NB4 (cell line): ENCODE results near the gene COQ10B.

Experiments used
- DNase-seq: peaks from one replicate; pipeline ENCODE4 v3.0.0; 2010; ENCODE audit warnings: low read depth
- H3K4me3 ChIP-seq: one replicate; pipeline ENCODE4 v1.5.1; 2011; ENCODE audit warnings: mild to moderate bottlenecking, low read depth, low read length, moderate library complexity
- MYC ChIP-seq: IDR thresholded peaks from 2 replicates; pipeline ENCODE4 v1.6.1; 2011; ENCODE audit warnings: low read depth, low read length
- POLR2A ChIP-seq: IDR thresholded peaks from 2 replicates; pipeline ENCODE4 v1.6.1; 2011; ENCODE audit warnings: mild to moderate bottlenecking; ENCODE audit not compliant: insufficient read length; ENCODE audit errors: extremely low read depth
- TF ChIP-seq, protein P1 (sequence below): IDR thresholded peaks from 2 replicates; pipeline ENCODE4 v1.6.1; 2011; ENCODE audit warnings: low read depth, low read length
- TF ChIP-seq, protein P2 (sequence below): IDR thresholded peaks from one replicate; pipeline ENCODE4 v1.5.1; 2012; ENCODE audit warnings: low read depth, low read length

COQ10B gene

DNA sequence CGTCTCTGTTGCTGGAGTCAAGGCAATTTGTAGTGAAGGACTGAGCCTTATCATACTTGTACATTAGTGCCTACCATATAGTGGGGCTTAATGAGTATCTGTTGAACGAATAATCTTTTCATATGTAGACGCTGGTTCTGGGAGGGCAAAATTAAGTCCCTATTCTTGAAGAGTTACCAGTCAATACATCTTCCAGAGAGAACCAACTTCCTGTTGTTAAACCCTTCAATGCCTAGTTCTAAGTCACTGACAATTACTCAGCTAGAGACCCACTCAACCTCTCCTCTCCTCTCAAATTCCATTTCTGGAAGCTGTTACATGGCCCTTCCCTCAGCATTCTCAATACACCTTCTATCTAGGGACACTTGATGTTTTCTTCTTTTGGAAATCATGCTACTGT is 61.4 kb downstream of the COQ10B start:
- TF ChIP-seq, protein P1, sequence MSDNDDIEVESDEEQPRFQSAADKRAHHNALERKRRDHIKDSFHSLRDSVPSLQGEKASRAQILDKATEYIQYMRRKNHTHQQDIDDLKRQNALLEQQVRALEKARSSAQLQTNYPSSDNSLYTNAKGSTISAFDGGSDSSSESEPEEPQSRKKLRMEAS, result no peak
- TF ChIP-seq POLR2A (no peak), MYC (no peak)
- TF ChIP-seq, protein P2, sequence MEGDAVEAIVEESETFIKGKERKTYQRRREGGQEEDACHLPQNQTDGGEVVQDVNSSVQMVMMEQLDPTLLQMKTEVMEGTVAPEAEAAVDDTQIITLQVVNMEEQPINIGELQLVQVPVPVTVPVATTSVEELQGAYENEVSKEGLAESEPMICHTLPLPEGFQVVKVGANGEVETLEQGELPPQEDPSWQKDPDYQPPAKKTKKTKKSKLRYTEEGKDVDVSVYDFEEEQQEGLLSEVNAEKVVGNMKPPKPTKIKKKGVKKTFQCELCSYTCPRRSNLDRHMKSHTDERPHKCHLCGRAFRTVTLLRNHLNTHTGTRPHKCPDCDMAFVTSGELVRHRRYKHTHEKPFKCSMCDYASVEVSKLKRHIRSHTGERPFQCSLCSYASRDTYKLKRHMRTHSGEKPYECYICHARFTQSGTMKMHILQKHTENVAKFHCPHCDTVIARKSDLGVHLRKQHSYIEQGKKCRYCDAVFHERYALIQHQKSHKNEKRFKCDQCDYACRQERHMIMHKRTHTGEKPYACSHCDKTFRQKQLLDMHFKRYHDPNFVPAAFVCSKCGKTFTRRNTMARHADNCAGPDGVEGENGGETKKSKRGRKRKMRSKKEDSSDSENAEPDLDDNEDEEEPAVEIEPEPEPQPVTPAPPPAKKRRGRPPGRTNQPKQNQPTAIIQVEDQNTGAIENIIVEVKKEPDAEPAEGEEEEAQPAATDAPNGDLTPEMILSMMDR, result no peak
- peak; percentile 63 for DNase-seq
- peak overlapping the region; percentile 99 for H3K4me3 ChIP-seq

DNA sequence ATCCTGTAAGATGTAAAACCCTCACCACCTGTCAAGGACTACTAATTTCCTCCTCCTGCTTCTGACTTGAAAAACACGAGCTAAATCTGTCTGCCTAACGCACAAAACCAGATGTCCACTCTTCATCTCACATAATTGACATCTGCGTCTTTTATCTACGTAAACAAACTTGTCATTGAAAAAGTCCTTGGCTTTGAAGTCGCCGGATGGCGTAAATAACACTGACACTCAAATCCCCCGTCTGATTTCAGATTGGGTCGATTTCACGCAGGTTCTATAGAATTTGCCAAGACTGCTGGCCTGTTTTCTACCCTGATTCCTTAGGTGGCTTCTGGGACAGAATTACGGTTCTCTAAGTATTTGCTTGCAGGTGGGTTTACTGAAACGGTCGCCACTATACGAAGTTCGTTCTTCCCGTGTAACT is 62.0 kb downstream of the COQ10B start:
- TF ChIP-seq, protein P2, result no peak
- TF ChIP-seq, protein P1, result peak; percentile 48; the same call in 1 of the 2 replicates
- TF ChIP-seq MYC, result peak; percentile 29; the same call in 1 of the 2 replicates
- TF ChIP-seq POLR2A, result no peak
- H3K4me3 ChIP-seq, result peak overlapping the region; percentile 99
- DNase-seq, result no peak

DNA sequence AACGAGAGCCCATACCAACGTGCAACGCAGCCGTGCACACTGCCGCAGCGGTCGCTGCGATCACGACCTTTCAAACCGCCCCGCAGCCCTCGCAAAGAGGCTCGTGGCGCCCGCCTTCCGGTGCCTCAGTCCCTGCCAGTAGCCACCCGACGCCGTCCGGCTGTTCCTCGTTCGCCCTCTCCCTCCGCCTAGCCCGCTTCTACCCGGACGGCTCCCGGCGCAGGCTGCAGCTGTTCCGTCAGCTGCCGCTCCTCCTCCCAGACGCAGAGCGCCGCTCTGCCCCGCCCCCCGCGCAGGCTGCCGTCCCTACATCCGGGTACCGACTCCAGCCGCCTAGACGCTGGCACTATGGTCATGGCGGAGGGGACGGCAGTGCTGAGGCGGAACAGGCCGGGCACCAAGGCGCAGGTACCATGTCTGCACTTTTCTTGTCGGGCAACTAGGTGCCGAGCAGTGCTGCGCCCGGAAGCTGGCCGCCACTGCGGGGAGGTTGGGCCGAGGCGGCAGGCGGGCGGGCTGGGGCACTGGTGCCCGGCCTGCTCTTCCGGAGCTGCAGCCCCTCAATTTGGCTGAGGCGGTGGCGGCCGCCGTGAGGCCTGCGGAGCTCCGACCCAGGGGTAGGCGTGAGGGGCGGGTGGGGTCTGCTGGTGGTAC is 62.5 kb downstream of the COQ10B start, which contains the start of gene MOB4:
TSS of gene MOB4 (plus strand) at position 328 of the 654 bp plus-strand sequence. CDS start at position 349, 21 bp downstream.
- peak within 1 kb of the TSS; percentile 99 for H3K4me3 ChIP-seq
- TF ChIP-seq, protein P1, result peak; percentile 82
- TF ChIP-seq, protein P2, result no peak
- TF ChIP-seq MYC (peak; percentile 93), POLR2A (peak; percentile 85)
- peak; percentile 99 for DNase-seq

DNA sequence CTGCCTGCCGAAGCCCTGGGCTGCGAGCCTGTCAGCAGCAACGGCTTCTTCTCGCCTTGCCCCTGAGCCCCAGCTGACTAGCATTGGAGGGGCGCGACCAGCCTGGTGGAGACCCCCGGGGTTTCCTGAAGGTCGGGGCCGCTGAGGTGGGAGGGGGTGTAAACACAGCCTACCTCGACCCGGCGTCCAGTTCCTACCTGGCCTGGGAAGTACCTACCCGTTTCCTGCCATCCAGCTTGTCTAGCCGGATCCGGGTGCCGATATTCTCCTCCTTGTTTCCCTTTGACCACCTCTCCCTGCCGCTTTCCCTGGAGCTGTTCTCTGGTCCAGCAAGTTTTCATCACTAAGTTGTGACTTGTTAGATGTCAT is 63.0 kb downstream of the COQ10B start:
- H3K4me3 ChIP-seq, result peak overlapping the region; percentile 99
- TF ChIP-seq POLR2A, result no peak
- TF ChIP-seq, protein P2, result no peak
- TF ChIP-seq, protein P1, result no peak
- no peak for TF ChIP-seq MYC
- DNase-seq, result peak; percentile 43

DNA sequence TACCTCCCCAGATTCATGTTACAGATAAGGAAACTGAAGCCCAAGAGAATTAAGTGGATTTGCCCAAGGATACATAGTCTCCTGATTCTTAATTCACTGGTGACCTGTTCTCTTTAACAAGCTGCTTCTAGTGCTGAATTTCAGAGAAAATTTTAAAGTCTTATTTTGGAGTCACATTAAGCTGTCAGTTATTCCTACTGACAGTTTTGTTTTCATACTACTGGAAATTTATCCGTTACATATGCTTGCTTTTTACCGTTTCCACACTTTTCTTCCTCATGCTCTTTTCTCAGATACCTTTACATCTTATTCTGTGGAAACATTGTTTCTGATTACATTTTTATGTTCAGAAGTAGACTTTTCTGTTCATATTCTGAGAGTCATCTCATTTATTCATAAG is 63.8 kb downstream of the COQ10B start:
- TF ChIP-seq MYC (no peak), POLR2A (no peak)
- TF ChIP-seq, protein P2, result no peak
- TF ChIP-seq, protein P1, result no peak
- H3K4me3 ChIP-seq, result peak overlapping the region; percentile 99
- DNase-seq, result no peak
